ENCODE measurements around the gene SUN1. TPM values are rescaled to one million over a fixed set of nuclear protein-coding genes. Genes with fewer than 3 reads are reported as not detected.

SUN1 gene
- total RNA-seq, 1 donor from 2014 or later: 164 TPM

DNA sequence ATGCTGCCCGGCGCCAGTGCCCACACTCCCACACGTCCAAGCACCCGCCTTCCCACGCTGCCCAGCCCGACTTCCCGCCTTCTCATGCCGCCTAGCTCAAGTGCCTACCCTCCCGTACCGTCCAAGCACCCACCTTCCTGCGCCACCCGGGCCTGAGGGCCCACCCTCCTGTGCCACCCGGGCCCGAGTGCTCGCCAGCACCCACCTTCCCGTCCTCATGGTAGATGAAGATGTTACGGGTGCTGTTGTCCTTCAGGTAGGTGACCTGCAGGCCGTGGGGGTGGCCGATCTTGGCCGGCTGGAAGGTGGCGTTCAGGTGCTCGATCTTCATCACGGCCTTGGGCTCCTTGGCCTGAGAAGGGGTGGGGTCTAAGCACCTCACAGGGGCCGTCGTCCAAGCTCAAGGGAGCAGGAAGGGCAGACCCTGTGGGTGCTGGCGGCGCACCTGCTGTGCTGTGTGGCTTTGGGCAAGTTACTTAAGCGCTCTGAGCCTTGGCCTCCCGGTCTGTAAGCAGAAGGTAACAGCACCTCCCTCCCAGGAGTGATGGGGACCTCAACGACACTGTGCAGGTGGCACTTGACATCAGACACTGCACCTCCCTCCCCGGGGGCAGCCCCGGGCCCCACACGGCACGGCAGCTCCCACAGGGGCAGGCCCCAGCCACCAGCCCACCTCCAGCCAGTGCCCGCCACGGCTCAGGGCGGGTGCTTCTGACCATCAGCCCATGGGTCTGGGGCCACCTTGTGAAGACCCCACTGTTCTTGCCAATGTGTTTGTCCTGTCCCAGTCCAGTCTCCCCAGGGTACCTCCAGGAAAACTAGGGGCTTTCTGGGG is 71.9 kb downstream of the SUN1 start:
- DNase-seq (ENCODE audit: low spot score): no peak

GRCh38 chr7:904847-905246 is 72.6 kb downstream of the SUN1 start:
- no peak for DNase-seq (ENCODE audit: low spot score)

DNA sequence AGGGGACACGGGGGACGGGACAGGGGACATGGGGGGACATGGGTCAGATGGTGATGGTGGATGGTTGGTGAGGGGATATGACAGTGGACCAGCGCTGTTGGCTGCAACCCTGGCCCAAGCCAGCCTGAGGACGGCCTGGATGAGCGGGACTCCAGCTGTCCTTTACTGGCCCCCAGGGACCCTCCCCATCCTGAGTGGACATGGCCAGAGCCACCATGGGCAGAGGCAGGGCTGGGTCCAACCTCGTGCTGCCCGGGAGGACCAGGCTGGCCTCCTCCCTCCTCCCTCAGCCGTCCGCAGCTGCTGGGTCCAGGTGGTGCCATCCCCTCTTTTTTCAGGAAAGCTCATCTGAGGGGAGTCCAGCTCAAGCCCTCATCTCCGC is 74.5 kb downstream of the SUN1 start:
- no peak for DNase-seq (ENCODE audit: low spot score)

- no peak for DNase-seq (ENCODE audit: low spot score)
Measured at GRCh38 chr7:907158-907980, 75.1 kb downstream of the SUN1 start.

DNA sequence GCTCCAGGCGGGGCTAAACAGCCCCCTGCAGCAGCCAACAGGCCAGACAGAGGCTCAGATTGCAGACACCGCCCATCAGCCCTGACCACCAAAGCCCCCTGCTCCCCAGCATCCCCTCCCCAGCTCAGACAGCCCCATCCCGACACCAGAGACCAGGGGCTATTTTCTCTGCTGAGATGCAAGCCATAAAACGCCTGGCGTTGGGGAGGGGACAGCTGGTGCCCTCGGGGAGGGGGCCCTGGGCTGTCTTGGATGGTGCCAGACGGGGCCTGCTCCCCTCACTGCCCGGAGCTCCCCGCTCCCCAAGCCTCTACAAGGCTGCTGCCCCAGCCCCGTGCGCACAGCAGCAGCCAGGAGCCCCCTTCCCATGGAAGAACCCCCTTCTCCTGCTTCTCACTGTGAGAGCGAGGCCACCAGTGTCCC is 75.9 kb downstream of the SUN1 start:
- DNase-seq (ENCODE audit: low spot score): no peak

- peak; percentile 44 for DNase-seq (ENCODE audit: low spot score)
Measured at GRCh38 chr7:908591-909357, 76.5 kb downstream of the SUN1 start.

- DNase-seq (ENCODE audit: low spot score): peak; percentile 63
Measured at GRCh38 chr7:909358-910329, 77.4 kb downstream of the SUN1 start.

DNA sequence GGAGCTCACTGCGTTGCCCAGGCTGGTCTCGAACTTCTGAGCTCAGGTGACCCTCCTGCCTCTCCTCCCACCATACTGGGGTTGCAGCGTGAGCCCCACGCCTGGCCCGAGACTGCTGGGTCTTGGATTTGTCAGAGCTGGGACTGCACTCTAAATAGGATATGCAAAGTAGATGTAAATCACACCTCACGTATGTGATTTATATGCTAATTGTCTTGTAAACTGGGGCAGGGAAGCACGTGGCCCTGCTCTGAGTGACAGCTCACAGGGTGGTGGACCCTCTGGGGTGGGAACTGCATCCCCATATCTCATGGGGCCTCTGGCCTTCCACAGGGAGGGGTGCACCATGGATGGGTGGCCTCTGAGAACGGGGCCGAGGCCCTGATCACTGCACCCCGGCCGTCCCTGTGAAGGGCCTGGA is 78.2 kb downstream of the SUN1 start:
- DNase-seq (ENCODE audit: low spot score): no peak

DNA sequence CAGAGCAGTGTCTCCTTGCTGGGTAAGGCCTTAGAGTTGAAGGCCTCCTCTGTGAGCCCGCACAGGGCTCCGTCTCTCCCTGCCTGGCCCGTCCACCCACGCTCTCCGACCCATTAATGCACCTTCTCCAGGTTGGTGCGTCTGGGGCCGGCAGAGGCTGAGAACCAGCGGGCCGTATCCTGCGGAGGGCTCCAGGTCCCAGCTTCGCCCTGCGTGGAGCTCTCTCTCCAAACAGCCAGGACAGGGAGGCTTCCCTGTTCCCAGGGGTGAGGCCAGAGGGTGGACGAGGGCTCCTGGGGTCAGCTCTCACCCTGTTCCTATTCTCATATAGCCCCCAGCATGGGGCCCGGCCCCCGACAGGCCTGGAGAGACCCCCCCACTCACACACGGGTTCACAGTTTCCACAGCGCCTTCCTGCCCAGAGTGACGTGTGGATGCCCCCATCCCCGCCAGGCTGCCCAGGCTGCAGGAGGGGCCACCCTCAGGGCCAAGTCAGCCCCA is 78.7 kb downstream of the SUN1 start:
- DNase-seq (ENCODE audit: low spot score): no peak

- DNase-seq (ENCODE audit: low spot score): no peak
Measured at GRCh38 chr7:911791-912480, 79.7 kb downstream of the SUN1 start.

- no peak for DNase-seq (ENCODE audit: low spot score)
Measured at GRCh38 chr7:913736-914520, 81.7 kb downstream of the SUN1 start.

- DNase-seq (ENCODE audit: low spot score): no peak
Measured at GRCh38 chr7:914521-915194, 82.4 kb downstream of the SUN1 start.

DNA sequence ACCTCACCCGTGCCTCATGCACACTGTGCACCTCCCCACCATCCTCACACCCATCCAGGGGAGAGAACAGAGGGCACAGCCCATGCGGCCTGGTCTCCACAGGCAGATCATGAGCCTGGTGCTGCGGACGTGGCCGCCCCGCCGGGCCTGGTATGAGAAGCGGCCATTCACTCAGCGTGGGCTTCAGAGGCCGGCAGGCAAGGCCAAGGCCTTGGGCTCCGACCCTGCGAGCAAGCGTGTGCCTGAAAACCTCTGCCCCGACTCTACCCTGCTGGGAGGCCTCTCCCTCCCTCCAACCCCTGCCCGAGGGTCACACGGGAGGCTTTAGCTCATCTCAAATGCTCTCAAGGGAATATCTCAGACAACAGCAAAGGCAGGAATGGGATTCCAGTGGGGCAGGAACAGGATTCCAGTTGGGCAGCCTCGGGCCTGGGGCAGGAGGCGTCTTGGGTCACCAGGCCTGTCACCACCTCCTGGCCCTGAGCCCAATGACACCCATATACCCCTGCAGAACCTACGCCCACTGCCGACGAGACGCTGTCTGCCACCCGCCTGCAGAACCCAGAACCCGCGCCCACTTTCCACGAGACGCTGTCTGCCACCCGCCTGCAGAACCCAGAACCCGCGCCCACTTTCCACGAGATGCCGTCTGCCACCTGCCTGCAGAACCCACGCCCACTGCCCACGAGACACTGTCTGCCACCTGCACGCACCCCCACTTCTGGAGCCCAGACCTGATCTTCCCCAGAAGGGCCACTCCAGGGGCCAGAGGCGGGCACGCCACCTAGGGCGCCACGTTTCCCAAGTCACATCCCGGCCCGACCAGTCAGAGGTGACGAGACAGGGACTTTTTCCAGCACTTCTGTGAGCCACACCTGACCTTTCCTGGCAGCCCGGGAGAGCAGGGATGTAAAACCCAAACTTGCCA is 83.3 kb downstream of the SUN1 start:
- no peak for DNase-seq (ENCODE audit: low spot score)

DNA sequence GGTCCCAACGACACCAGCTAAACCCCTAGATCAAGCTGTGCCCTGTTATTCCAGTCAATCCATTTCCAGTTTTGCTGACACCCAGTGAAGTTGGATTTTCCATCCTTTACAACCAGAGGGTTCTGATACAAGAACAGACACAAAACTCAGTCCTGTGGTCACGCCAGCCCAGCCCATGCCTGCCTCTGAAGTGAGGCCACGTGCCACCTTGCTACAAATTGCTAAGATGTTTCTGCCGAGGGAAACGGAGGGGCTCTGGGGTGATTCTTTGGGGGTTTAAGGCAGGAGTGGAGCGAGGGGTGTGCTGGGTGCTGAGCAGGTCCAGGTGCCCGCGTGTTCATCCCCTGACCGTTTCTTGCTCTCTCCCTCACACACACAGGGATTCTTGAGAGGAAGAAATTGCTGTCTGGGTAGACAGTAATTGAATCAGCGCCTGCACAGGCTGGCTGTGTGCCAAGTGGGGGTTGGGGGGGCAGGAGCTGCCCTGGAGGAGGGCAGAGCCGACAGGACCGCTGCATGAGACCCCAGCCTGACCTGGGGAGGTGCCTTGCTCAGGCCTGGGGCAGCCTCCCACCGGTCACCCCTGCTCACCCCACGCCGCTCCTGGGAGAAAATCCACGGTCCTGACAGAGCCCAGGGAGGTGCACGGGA is 84.1 kb downstream of the SUN1 start:
- peak; percentile 40 for DNase-seq (ENCODE audit: low spot score)

- no peak for DNase-seq (ENCODE audit: low spot score)
Measured at GRCh38 chr7:917255-918117, 85.2 kb downstream of the SUN1 start.

DNA sequence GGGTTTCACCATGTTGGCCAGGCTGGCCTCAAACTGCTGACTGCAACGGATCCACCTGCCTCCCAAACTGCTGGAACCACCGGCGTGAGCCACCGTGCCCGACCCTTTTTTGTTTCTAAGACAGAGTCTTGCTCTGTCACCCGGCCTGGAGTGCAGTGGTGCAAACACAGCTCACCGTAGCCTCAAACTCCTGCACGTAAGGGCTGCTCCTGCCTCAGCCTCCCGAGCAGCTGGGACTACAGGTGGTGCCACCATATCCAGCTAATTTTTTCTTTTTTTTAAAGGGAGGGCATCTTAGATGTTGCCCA is 85.8 kb downstream of the SUN1 start:
- DNase-seq (ENCODE audit: low spot score): no peak
